Adrenal gland (tissue), 5 donors: ENCODE data around the gene GJC1.

ENCODE experiments used
- CTCF ChIP-seq, 6 experiments: fragments of 450-650 bp in 4 of 6; fragments of 200-600 bp in 2 of 6; sonication (generic) in 1 of 6; IDR thresholded peaks; 1 replicate in 5 of 6; 2 replicates in 1 of 6; pipeline versions ENCODE4 v1.5.1 to v1.8.0; 2016 to 2021; ENCODE audit warnings: antibody characterized with exemption in 6 of 6, mild to moderate bottlenecking in 2 of 6, moderate library complexity in 1 of 6
- POLR2A ChIP-seq, 2 donors: fragments of 450-650 bp; IDR thresholded peaks; one replicate each; pipeline ENCODE4 v1.6.1; 2017; ENCODE audit warnings: antibody characterized with exemption in 2 of 2, mild to moderate bottlenecking in 2 of 2, moderate library complexity in 1 of 2
- donor health status: DM: no; HTN: no; CAD: no.

- no peak for TF ChIP-seq CTCF (IDR thresholded peaks at IDR 0.05)
- no peak for TF ChIP-seq POLR2A (IDR thresholded peaks at IDR 0.05)
Measured at GRCh38 chr17:44769647-44770084, 60.4 kb downstream of the GJC1 start.
